K562 (cell line): ENCODE results near the gene PON2. TPM values are rescaled to one million over a fixed set of nuclear protein-coding genes. Genes with fewer than 3 reads are reported as not detected.
A peak's percentile ranks its signal among the peaks of the same experiment; 100 is the strongest.

Experiments
- ATAC-seq: fragments of 200-7000 bp; cut with Tn5 transposase; 3 replicates; pipeline ENCODE4 v1.9.1; 2020; ENCODE audit warnings: moderate library complexity
- BruUV-seq: library from RNA; stranded (reverse); fragments of 400-500 nt; replicated peaks from 2 replicates; lab custom pipeline; 2021; lab: Mats Ljungman, UMichigan
- CTCF ChIA-PET: fragments of 300-600 bp; formaldehyde crosslinking; extraction: SDS; loops from one replicate; lab custom pipeline; 2021; ENCODE audit warnings: low intra/inter-chr PET ratio; lab: Yijun Ruan, JAX
- POLR2A ChIA-PET: fragments of 300-600, 350-650 bp; sonication (Branson Sonifier 250); formaldehyde crosslinking; extraction: SDS; loops from one replicate; lab custom pipeline; 2021; ENCODE audit warnings: antibody characterized with exemption, inconsistent platforms; lab: Yijun Ruan, JAX
- DNase-seq, 4 experiments: peaks; one replicate each; pipeline versions ENCODE4 v3.0.0 to v3.0.0-alpha.2; 2011 to 2018; ENCODE audit warnings: low spot score in 3 of 4, mixed read lengths in 3 of 4; ENCODE audit errors: extremely low read depth in 1 of 4
- FAIRE-seq: peaks from 2 replicates; lab custom pipeline; 2011; peaks lifted over from hg19 to GRCh38; lab: Jason Lieb, UNC
- H2AFZ ChIP-seq: 2 replicates; pipeline ENCODE4 v1.6.0; 2011; ENCODE audit warnings: low read depth, low read length, control low read depth, inconsistent platforms
- H3K27ac ChIP-seq: fragments of 200-600 bp; 3 replicates; pipeline ENCODE4 v1.8.0; 2011; ENCODE audit warnings: low read depth, mild to moderate bottlenecking, control low read depth, inconsistent platforms, low read length, moderate library complexity, mixed read lengths; ENCODE audit errors: extremely low read depth
- H3K27me3 ChIP-seq, 2 experiments: fragments of 300-600 bp in 1 of 2; 2 replicates in 1 of 2; 3 replicates in 1 of 2; pipeline versions ENCODE4 v1.6.0 to v1.8.0; 2011; ENCODE audit warnings: inconsistent platforms in 2 of 2, low read length in 2 of 2, mild to moderate bottlenecking in 1 of 2, mixed read lengths in 1 of 2, moderate library complexity in 1 of 2; ENCODE audit not compliant: control insufficient read depth in 2 of 2, insufficient read depth in 2 of 2
- H3K36me3 ChIP-seq: fragments of 300-600 bp; 3 replicates; pipeline ENCODE4 v1.8.0; 2011; ENCODE audit warnings: mild to moderate bottlenecking, low read length, inconsistent platforms; ENCODE audit not compliant: control insufficient read depth, insufficient read depth
- H3K4me1 ChIP-seq, 2 experiments: fragments of 200-600 bp in 1 of 2; replicated peaks in 1 of 2; 2 replicates in 1 of 2; 3 replicates in 1 of 2; pipeline versions ENCODE4 v1.5.1 to v1.8.0; 2011; ENCODE audit warnings: inconsistent platforms in 2 of 2, low read length in 2 of 2, mild to moderate bottlenecking in 1 of 2, mixed read lengths in 1 of 2, moderate library complexity in 1 of 2; ENCODE audit not compliant: control insufficient read depth in 2 of 2, insufficient read depth in 2 of 2
- H3K4me2 ChIP-seq: 2 replicates; pipeline ENCODE4 v1.6.1; 2011; ENCODE audit warnings: low read length, control low read depth, inconsistent platforms, mixed read lengths; ENCODE audit not compliant: insufficient read depth
- H3K4me3 ChIP-seq: fragments of 200-600 bp; sonication (generic), shearing (Covaris generic); 2 replicates; pipeline ENCODE4 v1.5.1; 2016; ENCODE audit warnings: control low read depth, inconsistent platforms
- H3K79me2 ChIP-seq: fragments of 200-600 bp; 3 replicates; pipeline ENCODE4 v1.8.0; 2011; ENCODE audit warnings: low read length, inconsistent platforms; ENCODE audit not compliant: control insufficient read depth, insufficient read depth
- H3K9ac ChIP-seq, 2 experiments: 2 replicates each; pipeline versions ENCODE4 v1.6.0 to v1.6.1; 2011; ENCODE audit warnings: low read depth in 2 of 2, low read length in 2 of 2, control low read depth in 1 of 2, inconsistent platforms in 1 of 2, mild to moderate bottlenecking in 1 of 2, mixed read lengths in 1 of 2; ENCODE audit not compliant: insufficient read depth in 1 of 2
- H3K9me1 ChIP-seq: one replicate; pipeline ENCODE4 v1.6.0; 2011; ENCODE audit warnings: inconsistent platforms, mild to moderate bottlenecking, low read length, moderate library complexity; ENCODE audit not compliant: control insufficient read depth, insufficient read depth
- H3K9me3 ChIP-seq: replicated peaks from 2 replicates; pipeline ENCODE4 v1.5.1; 2011; ENCODE audit warnings: low read depth, low read length, inconsistent platforms; ENCODE audit not compliant: control insufficient read depth, insufficient read depth
- H4K20me1 ChIP-seq: replicated peaks from 2 replicates; pipeline ENCODE4 v1.6.1; 2011; ENCODE audit warnings: low read length, inconsistent platforms, mixed read lengths; ENCODE audit not compliant: control insufficient read depth, insufficient read depth
- ERF ChIP-seq: fragments of 450-650 bp; formaldehyde crosslinking; IDR thresholded peaks from 2 replicates; pipeline ENCODE4 v1.4.0; 2020; ENCODE audit warnings: mild to moderate bottlenecking, mixed read lengths
- GATAD2A ChIP-seq: fragments of 450-650 bp; IDR thresholded peaks from 2 replicates; pipeline ENCODE4 v1.6.1; 2017
- HDAC1 ChIP-seq, 2 experiments: fragments of 450-650 bp; IDR thresholded peaks; 2 replicates each; pipeline ENCODE4 v1.6.1; 2016 to 2017; ENCODE audit warnings: inconsistent platforms in 1 of 2, mild to moderate bottlenecking in 1 of 2, moderate library complexity in 1 of 2
- HMG20A ChIP-seq: fragments of 450-650 bp; formaldehyde crosslinking; conservative IDR thresholded peaks from 2 replicates; pipeline ENCODE4 v1.4.0; 2020; ENCODE audit warnings: mild to moderate bottlenecking, mixed read lengths
- PHB ChIP-seq: fragments of 250-450 bp; sonication (Bioruptor Pico); IDR thresholded peaks from 2 replicates; pipeline ENCODE4 v1.5.0; 2021
- RAD21 ChIP-seq, 2 experiments: fragments of 250-450 bp in 1 of 2; fragments of 450-650 bp in 1 of 2; sonication (Bioruptor Pico) in 1 of 2; formaldehyde crosslinking in 1 of 2; IDR thresholded peaks in 1 of 2; conservative IDR thresholded peaks in 1 of 2; 2 replicates each; pipeline versions ENCODE4 v1.4.0 to v1.8.0; 2020 to 2022; ENCODE audit warnings: mild to moderate bottlenecking in 2 of 2, moderate library complexity in 1 of 2
- TBP ChIP-seq: optimal IDR thresholded peaks from 2 replicates; pipeline ENCODE3; 2011; ENCODE audit warnings: low read depth, low read length, improper control_type of control experiment
- TFAM ChIP-seq: fragments of 250-450 bp; sonication (Bioruptor Pico); conservative IDR thresholded peaks from 2 replicates; pipeline ENCODE4 v1.5.0; 2021; ENCODE audit warnings: mild to moderate bottlenecking, moderate library complexity
- ZNF436 ChIP-seq: fragments of 250-450, 450-650 bp; sonication (Bioruptor Pico); formaldehyde crosslinking; IDR thresholded peaks from 2 replicates; pipeline ENCODE4 v1.7.0; 2020; ENCODE audit warnings: mild to moderate bottlenecking
- WGBS: fragments of 100-300 bp; shearing (Covaris generic); methylation state at CpG from one replicate; pipeline ENCODE4 v1.1.6; 2016; ENCODE audit warnings: low coverage, mixed read lengths; ENCODE audit not compliant: insufficient coverage; ENCODE audit errors: missing lambda C conversion rate; 5-methylcytosine and 5-hydroxymethylcytosine counted together
- in situ Hi-C: fragments of 300-500 bp; cut with MboI; formaldehyde crosslinking; loops from 4 replicates; pipeline ENCODE4 v1.15.0; 2018; ENCODE audit warnings: inconsistent platforms, mixed read lengths
- intact Hi-C: fragments of 100-400 bp; cut with micrococcal nuclease; formaldehyde crosslinking; loops from 2 replicates; pipeline ENCODE4 v1.14.2; 2022
- polyA plus RNA-seq, 8 experiments: library from polyadenylated mRNA; depleted of rRNA in 4 of 8; stranded (reverse) in 5 of 8; unstranded in 3 of 8; fragments of >200 nt; fragmentation: Nextera tagmentation in 2 of 8; fragmentation: Illumina TruSeq in 1 of 8; extraction: Ambion mirVana in 2 of 8; extraction: Trizol in 1 of 8; gene quantifications; 2 replicates each; pipeline versions ENCODE4 v1.2.1 to v1.2.3, GENCODE V29; 2011 to 2014; ENCODE audit warnings: inconsistent platforms in 1 of 8, missing spikeins in 1 of 8
- total RNA-seq, 7 experiments: library from RNA; depleted of rRNA in 6 of 7; stranded (reverse); fragments of >200 nt in 6 of 7; fragmentation: Illumina TruSeq in 2 of 7; extraction: Trizol in 2 of 7; gene quantifications; 2 replicates each; pipeline versions ENCODE4 v1.2.1 to v1.2.3, GENCODE V29; 2011 to 2021; ENCODE audit warnings: low replicate concordance in 1 of 7
- TF ChIP-seq, protein P1 (sequence below): sonication (generic); formaldehyde crosslinking; IDR thresholded peaks from 2 replicates; pipeline ENCODE4 v1.8.1; 2023; ENCODE audit warnings: mild to moderate bottlenecking, missing genetic modification reagents
- TF ChIP-seq, protein P2 (sequence below): fragments of 450-650 bp; IDR thresholded peaks from one replicate; pipeline ENCODE4 v1.6.1; 2018; ENCODE audit warnings: mild to moderate bottlenecking, moderate library complexity; ENCODE audit not compliant: partially characterized antibody
- TF ChIP-seq, protein P3 (sequence below): IDR thresholded peaks from 2 replicates; pipeline ENCODE4 v1.6.1; 2016; ENCODE audit warnings: missing genetic modification characterization, missing compliant biosample characterization
- TF ChIP-seq, protein P4 (sequence below): IDR thresholded peaks from 2 replicates; pipeline ENCODE4 v1.6.1; 2012; ENCODE audit warnings: low read depth, low read length, improper control_type of control experiment, borderline replicate concordance

PON2 gene
- total and polyA plus RNA-seq, 9 of the 15 experiments (the other 6 are each of a cell fraction or from before 2014, with no cell fraction given), result 8.5 to 30.1 (median 21.9) TPM

- H4K20me1 ChIP-seq, result no peaks in the 10 kb centered on the region
- DNase-seq (no peak), FAIRE-seq (no peak), ATAC-seq (peak; percentile 32; the same call in 2 of the 3 replicates)
- no peaks in the 10 kb centered on the region for H3K9me3 ChIP-seq
- no peaks in the 10 kb centered on the region for H3K36me3 ChIP-seq
- no peaks in the 10 kb centered on the region; a peak in 3 of 5 replicates for H3K27me3 ChIP-seq
- 5% methylated on average over 7 of the region's 7 CpGs for WGBS
- intact Hi-C loops (no loop called here), in situ Hi-C loops (no loop called here)
- H3K9me1 ChIP-seq, result no peaks in the 10 kb centered on the region
- no peaks in the 10 kb centered on the region for H3K79me2 ChIP-seq
- no peak overlapping the region for H3K9ac ChIP-seq
- no peak overlapping the region for H3K4me3 ChIP-seq
- no peak overlapping the region for H3K27ac ChIP-seq
- ChIA-PET POLR2A (no interaction called here), CTCF (interaction anchor here (0.7 kb wide), 1 partner anchor 182 kb away, joined by 3 read pairs; no protein-coding TSS in a partner anchor)
- H2AFZ ChIP-seq, result no peak overlapping the region
- TF ChIP-seq, protein P1, sequence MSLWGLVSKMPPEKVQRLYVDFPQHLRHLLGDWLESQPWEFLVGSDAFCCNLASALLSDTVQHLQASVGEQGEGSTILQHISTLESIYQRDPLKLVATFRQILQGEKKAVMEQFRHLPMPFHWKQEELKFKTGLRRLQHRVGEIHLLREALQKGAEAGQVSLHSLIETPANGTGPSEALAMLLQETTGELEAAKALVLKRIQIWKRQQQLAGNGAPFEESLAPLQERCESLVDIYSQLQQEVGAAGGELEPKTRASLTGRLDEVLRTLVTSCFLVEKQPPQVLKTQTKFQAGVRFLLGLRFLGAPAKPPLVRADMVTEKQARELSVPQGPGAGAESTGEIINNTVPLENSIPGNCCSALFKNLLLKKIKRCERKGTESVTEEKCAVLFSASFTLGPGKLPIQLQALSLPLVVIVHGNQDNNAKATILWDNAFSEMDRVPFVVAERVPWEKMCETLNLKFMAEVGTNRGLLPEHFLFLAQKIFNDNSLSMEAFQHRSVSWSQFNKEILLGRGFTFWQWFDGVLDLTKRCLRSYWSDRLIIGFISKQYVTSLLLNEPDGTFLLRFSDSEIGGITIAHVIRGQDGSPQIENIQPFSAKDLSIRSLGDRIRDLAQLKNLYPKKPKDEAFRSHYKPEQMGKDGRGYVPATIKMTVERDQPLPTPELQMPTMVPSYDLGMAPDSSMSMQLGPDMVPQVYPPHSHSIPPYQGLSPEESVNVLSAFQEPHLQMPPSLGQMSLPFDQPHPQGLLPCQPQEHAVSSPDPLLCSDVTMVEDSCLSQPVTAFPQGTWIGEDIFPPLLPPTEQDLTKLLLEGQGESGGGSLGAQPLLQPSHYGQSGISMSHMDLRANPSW, result no peak
- TF ChIP-seq PHB (CRISPR knock-in tag) (no peak), HDAC1 (IDR thresholded peaks at IDR 0.05) (no peak), TFAM (CRISPR knock-in tag) (no peak), RAD21 (CRISPR knock-in tag; conservative IDR thresholded peaks at IDR 0.05 in 1 of 2, IDR thresholded peaks at IDR 0.05 in 1 of 2) (no peak), ERF (CRISPR knock-in tag) (no peak), GATAD2A (no peak), HMG20A (CRISPR knock-in tag) (no peak), ZNF436 (CRISPR knock-in tag) (no peak), TBP (no peak)
- TF ChIP-seq, protein P2, sequence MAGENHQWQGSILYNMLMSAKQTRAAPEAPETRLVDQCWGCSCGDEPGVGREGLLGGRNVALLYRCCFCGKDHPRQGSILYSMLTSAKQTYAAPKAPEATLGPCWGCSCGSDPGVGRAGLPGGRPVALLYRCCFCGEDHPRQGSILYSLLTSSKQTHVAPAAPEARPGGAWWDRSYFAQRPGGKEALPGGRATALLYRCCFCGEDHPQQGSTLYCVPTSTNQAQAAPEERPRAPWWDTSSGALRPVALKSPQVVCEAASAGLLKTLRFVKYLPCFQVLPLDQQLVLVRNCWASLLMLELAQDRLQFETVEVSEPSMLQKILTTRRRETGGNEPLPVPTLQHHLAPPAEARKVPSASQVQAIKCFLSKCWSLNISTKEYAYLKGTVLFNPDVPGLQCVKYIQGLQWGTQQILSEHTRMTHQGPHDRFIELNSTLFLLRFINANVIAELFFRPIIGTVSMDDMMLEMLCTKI, result no peak
- TF ChIP-seq, protein P3, sequence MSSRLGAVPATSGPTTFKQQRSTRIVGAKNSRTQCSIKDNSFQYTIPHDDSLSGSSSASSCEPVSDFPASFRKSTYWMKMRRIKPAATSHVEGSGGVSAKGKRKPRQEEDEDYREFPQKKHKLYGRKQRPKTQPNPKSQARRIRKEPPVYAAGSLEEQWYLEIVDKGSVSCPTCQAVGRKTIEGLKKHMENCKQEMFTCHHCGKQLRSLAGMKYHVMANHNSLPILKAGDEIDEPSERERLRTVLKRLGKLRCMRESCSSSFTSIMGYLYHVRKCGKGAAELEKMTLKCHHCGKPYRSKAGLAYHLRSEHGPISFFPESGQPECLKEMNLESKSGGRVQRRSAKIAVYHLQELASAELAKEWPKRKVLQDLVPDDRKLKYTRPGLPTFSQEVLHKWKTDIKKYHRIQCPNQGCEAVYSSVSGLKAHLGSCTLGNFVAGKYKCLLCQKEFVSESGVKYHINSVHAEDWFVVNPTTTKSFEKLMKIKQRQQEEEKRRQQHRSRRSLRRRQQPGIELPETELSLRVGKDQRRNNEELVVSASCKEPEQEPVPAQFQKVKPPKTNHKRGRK (tag), result no peak
- TF ChIP-seq, protein P4, sequence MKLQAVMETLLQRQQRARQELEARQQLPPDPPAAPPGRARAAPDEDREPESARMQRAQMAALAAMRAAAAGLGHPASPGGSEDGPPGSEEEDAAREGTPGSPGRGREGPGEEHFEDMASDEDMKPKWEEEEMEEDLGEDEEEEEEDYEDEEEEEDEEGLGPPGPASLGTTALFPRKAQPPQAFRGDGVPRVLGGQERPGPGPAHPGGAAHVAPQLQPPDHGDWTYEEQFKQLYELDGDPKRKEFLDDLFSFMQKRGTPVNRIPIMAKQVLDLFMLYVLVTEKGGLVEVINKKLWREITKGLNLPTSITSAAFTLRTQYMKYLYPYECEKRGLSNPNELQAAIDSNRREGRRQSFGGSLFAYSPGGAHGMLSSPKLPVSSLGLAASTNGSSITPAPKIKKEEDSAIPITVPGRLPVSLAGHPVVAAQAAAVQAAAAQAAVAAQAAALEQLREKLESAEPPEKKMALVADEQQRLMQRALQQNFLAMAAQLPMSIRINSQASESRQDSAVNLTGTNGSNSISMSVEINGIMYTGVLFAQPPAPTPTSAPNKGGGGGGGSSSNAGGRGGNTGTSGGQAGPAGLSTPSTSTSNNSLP, result no peak
- H3K4me1 ChIP-seq, result no peaks in the 10 kb centered on the region
- H3K4me2 ChIP-seq, result no peak overlapping the region
- BruUV-seq, result no TSS peak
Measured at GRCh38 chr7:95441042-95441823, 6.4 kb upstream of the PON2 start.
